Heart left ventricle (tissue), 13 donors: ENCODE results near the gene RCBTB1.

Experiments
- CTCF ChIP-seq, 12 donors: fragments of 200-600 bp; sonication (generic) in 4 of 12; IDR thresholded peaks; one replicate each; pipeline versions ENCODE4 v1.5.0 to v1.8.0; 2018 to 2022; ENCODE audit warnings: antibody characterized with exemption in 12 of 12, mild to moderate bottlenecking in 5 of 12
- POLR2A ChIP-seq, 2 donors: fragments of 450-650 bp; IDR thresholded peaks; one replicate each; pipeline ENCODE4 v1.6.1; 2017; ENCODE audit warnings: antibody characterized with exemption in 2 of 2, mild to moderate bottlenecking in 2 of 2, moderate library complexity in 2 of 2
- donor health status: ischemic (EF 13 %, LVEDD 7.1; RV severe dilation, severe dysfunction).
- donor health status: DM: no; HTN: yes; CAD: no.
- donor health status: DM: no; HTN: no; CAD: no.
- donor health status: ischemic (EF 25% LVEDD 6.9; RV normal size, moderate dysfunction).
- donor health status: ischemic (EF 25% LVEDD 5.7; RV mildly dilated, moderate dysfunction).
- donor health status: ischemic (EF 35%, LVEDD 5.7; RV mildly dilated, moderate dysfunction).
- donor health status: nonischemic (EF 11% LVEDD 7.7; RV severe dilation, severe dysfunction).
- donor health status: DM: yes; HTN: yes; CAD: no.
- donor health status: PGD.
- donor health status: ischemic (EF 29% LVEDD 5.4; RV normal size, mild dysfunction).
- donor health status: nonischemic (EF 23%, LVEDD 6.1; RV moderate dilation, normal function).

DNA sequence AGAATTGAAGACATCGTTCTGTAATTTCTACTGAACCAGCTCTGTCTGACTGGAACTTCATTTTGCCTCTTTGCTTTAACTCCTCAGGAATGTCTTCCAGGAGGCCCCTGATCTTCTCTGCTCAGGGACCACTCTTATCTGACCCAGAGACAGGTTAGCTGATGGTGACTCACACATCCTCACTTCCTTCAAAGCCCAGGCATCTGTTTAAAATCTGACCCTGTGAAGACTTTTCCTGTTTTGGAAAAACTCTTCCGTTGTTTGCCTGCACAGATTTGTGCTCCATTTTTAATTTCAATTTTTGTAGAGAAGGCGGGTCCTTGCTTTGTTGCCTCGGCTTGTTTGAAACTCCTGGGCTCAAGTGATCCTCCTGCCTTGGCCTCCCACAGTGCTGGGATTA, 44.6 kb upstream of the RCBTB1 start:
- TF ChIP-seq CTCF (IDR thresholded peaks at IDR 0.05) (no peak), POLR2A (IDR thresholded peaks at IDR 0.05) (no peak)
